Retinal pigment epithelial cell (primary cell): ENCODE results near the gene SNRPD3.
"Not testable (repeated sequence)": the region's sequence is repeated elsewhere in the genome, so short reads cannot be mapped to it uniquely, and the experiment has no call there.

Experiments
- DNase-seq: peaks from one replicate; pipeline ENCODE4 v3.0.0-alpha.2; 2010; ENCODE audit warnings: low read depth
- H3K4me3 ChIP-seq: 2 replicates; pipeline ENCODE4 v1.5.1; 2011; ENCODE audit warnings: mild to moderate bottlenecking, low read length, control low read depth, moderate library complexity
- CTCF ChIP-seq: conservative IDR thresholded peaks from 2 replicates; pipeline ENCODE4 v1.5.1; 2011; ENCODE audit warnings: low read depth, low read length, control low read depth, inconsistent platforms

Gene SNRPD3

GRCh38 chr22:24521791-24522245, 34.0 kb upstream of the SNRPD3 start:
- no peak overlapping the region for H3K4me3 ChIP-seq
- peak; percentile 45 for DNase-seq
- TF ChIP-seq CTCF, result peak; percentile 66

- DNase-seq, result no peak
- no peak overlapping the region for H3K4me3 ChIP-seq
- no peak for TF ChIP-seq CTCF
Observed at GRCh38 chr22:24523873-24524272, 31.9 kb upstream of the SNRPD3 start.

GRCh38 chr22:24525416-24526037, 30.3 kb upstream of the SNRPD3 start:
- DNase-seq, result no peak
- no peak overlapping the region for H3K4me3 ChIP-seq
- peak; percentile 92 for TF ChIP-seq CTCF

GRCh38 chr22:24526191-24526590, 29.6 kb upstream of the SNRPD3 start:
- no peak overlapping the region for H3K4me3 ChIP-seq
- DNase-seq, result peak; percentile 20
- no peak for TF ChIP-seq CTCF

GRCh38 chr22:24529898-24530297, 25.9 kb upstream of the SNRPD3 start:
- H3K4me3 ChIP-seq, result no peak overlapping the region
- no peak for DNase-seq
- no peak for TF ChIP-seq CTCF

- H3K4me3 ChIP-seq, result not testable (repeated sequence)
Observed at GRCh38 chr22:24530968-24531367, 24.8 kb upstream of the SNRPD3 start.

GRCh38 chr22:24532075-24532474, 23.7 kb upstream of the SNRPD3 start:
- TF ChIP-seq CTCF, result no peak
- H3K4me3 ChIP-seq, result no peak overlapping the region
- DNase-seq, result no peak

More at GRCh38 chr22:24530968-24531367, 24.8 kb upstream of the SNRPD3 start:
- DNase-seq, result not testable (repeated sequence)

- no peak for DNase-seq
- TF ChIP-seq CTCF, result no peak
Observed at GRCh38 chr22:24535348-24535747, 20.5 kb upstream of the SNRPD3 start.

More at GRCh38 chr22:24535348-24535747, 20.5 kb upstream of the SNRPD3 start:
- H3K4me3 ChIP-seq, result no peak overlapping the region
